ENCODE results near the gene NDOR1. TPM values are rescaled to one million over a fixed set of nuclear protein-coding genes. Genes with fewer than 3 reads are reported as not detected.

NDOR1 gene
- total RNA-seq, 4 donors from 2014 or later: 6.5 to 12.3 (median 8.0) TPM

- intact Hi-C loops (cut with DNase I): no loop called here
- no peaks in the 10 kb centered on the region for H3K36me3 ChIP-seq
- TF ChIP-seq POLR2AphosphoS5 (IDR thresholded peaks at IDR 0.05) (no peak), POLR2A (IDR thresholded peaks at IDR 0.05; ENCODE audit: low read depth) (no peak), EP300 (IDR thresholded peaks at IDR 0.05) (no peak), CTCF (IDR thresholded peaks at IDR 0.05) (no peak)
- H3K9me3 ChIP-seq: no peaks in the 10 kb centered on the region
- H3K4me1 ChIP-seq: peaks cover 27 to 46% (median 33%) of the 10 kb centered on the region in 4 donors
- H3K27ac ChIP-seq (replicated peaks in 1 of 4): no peak overlapping the region
- WGBS: 89% methylated on average over 17 of the region's 22 CpGs
- peaks cover 6 to 79% (median 43%) of the 10 kb centered on the region in 4 donors for H3K27me3 ChIP-seq
- no peak overlapping the region for H3K4me3 ChIP-seq
- DNase-seq (ENCODE audit: extremely low spot score): no peak
Measured at GRCh38 chr9:137171149-137171900, 34.2 kb upstream of the NDOR1 start.

DNA sequence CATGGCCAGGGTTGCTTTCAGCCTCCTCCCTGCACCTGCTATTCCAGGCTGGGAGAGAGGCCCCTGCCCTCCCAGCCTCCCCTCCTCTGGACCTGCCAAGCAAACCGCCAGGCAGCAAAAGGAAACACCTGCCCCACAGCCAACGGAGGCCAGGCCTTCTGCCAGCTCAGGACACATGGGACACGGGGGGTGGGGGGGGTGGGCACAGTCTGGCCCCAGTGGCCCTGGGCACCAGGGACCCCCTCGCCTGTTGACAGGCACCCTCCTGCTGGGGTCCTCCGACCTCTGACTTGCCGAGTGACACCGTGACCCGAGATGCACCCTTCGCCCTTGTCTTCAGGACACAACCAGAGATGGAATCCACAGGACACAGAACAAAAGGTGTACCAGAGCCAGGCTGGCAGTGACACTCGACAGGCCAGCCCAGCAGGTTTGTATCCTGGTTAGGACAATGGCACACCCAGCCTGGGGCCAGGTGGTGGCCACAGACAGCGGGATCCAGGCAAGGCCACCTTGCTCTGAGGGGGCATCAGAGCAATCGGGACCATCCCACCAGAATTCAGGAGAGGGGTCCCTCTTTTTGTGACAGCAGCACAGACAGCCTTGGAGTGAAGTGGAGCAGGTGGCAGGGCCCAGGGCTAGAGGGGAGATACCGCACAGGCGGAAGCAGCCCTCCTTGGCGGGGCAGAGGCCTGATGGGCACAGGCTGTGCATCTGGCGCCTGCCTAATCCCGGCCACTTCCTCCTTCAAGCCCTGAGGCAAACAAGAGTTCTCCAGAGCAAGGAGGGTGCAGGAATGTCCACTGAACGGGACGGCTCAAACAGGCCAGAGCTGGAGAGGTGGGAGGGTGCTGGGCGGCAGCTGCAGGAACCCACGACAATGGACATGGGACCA lies 32.4 kb upstream of the NDOR1 start:
- TF ChIP-seq POLR2AphosphoS5 (IDR thresholded peaks at IDR 0.05): no peak
- peaks cover 0 to 14% (median 9%) of the 10 kb centered on the region in 4 donors for H3K36me3 ChIP-seq
- WGBS: 52% methylated on average over 8 of the region's 21 CpGs
- DNase-seq (ENCODE audit: extremely low spot score): no peak
- H3K9me3 ChIP-seq: no peaks in the 10 kb centered on the region
- intact Hi-C loops (cut with DNase I): no loop called here
- no peak overlapping the region for H3K4me3 ChIP-seq
- H3K27me3 ChIP-seq: peaks cover 6 to 61% (median 24%) of the 10 kb centered on the region in 4 donors
- H3K27ac ChIP-seq (replicated peaks in 1 of 4): no peak overlapping the region
- peaks cover 18 to 30% (median 24%) of the 10 kb centered on the region in 4 donors for H3K4me1 ChIP-seq

DNA sequence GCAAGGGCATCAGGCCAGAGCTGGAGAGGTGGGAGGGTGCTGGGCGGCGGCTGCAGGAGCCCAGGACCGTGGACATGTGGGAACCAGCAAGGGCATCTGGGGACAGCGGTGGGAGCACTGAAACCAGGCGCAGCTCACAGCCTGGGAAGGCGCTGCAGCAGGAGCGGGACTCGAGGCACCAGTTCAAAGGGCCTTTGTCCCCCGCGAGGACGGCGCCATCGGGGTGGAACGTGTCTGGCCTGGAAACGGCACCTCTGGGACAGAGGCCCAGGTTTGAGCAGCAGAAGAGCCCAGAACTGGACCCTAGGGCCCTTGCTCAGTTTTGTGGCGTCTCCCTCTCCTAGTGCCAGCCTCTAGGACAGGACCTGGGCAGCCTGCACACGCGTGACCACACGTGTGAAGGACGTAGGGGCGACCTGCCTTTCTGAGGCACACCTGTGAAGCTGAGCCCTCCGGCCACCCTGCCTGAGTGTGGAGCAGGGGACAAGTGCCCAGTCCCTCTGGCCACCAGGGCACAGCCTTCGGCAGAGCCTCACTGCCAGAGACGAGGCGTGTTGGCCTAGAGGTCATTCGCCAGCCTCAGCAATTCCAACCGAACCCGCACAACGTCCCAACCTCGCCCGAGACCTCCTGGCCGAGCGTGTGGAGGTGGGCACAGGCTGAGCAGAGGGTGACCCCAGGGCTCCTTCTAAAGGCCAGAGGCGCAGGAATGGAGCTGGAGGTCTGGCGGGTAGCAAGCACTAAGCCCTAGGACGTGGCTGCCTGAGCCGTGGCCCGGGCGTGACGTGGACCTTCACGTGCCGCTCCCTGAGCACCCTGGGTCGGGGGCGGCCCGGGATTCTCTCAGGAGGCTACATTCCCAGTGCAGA lies 31.5 kb upstream of the NDOR1 start:
- WGBS: 83% methylated on average over 37 of the region's 45 CpGs
- H3K36me3 ChIP-seq: peaks cover 0 to 23% (median 16%) of the 10 kb centered on the region in 4 donors
- H3K4me3 ChIP-seq: no peak overlapping the region
- H3K9me3 ChIP-seq: no peaks in the 10 kb centered on the region
- H3K27me3 ChIP-seq: peaks cover 6 to 52% (median 16%) of the 10 kb centered on the region in 4 donors
- H3K4me1 ChIP-seq: peaks cover 9 to 21% (median 15%) of the 10 kb centered on the region in 4 donors
- H3K27ac ChIP-seq (replicated peaks in 1 of 4): no peak overlapping the region
- intact Hi-C loops (cut with DNase I): no loop called here
- DNase-seq (ENCODE audit: extremely low spot score): no peak
- TF ChIP-seq POLR2A (IDR thresholded peaks at IDR 0.05; ENCODE audit: low read depth) (no peak), POLR2AphosphoS5 (IDR thresholded peaks at IDR 0.05) (no peak), CTCF (IDR thresholded peaks at IDR 0.05) (no peak), EP300 (IDR thresholded peaks at IDR 0.05) (no peak)

DNA sequence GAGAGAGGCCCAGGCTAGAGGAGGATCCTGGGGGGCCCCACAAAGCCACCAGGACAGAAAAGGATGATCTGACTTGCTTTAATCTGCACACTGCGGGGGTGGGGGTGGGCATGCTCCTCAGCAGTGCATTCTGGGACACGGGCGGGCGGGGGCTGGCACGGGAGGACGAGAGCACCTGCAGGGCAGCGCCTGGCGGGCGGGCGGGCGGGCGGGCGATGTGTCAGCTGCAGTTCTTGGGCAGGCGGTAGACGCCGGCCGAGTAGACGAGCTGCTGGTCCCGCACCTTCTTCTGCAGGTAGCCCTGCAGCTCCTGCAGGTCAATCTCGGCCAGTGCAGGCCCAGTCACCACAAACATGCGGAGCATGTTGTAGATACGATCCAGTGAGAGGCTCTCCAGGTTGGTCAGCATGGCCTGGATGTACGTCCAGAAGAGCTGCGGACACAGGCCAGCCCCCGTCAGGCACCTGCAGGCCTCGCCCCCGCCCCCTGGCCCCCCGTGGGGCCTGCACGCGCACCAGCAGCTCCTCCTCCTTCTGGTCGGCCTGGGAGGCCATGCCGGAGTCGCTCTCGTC lies 30.7 kb upstream of the NDOR1 start:
- peaks cover 5 to 31% (median 23%) of the 10 kb centered on the region in 4 donors for H3K36me3 ChIP-seq
- no peak overlapping the region for H3K4me3 ChIP-seq
- intact Hi-C loops (cut with DNase I): no loop called here
- TF ChIP-seq EP300 (IDR thresholded peaks at IDR 0.05) (no peak), CTCF (IDR thresholded peaks at IDR 0.05) (no peak), POLR2A (IDR thresholded peaks at IDR 0.05; ENCODE audit: low read depth) (no peak), POLR2AphosphoS5 (IDR thresholded peaks at IDR 0.05) (no peak)
- no peak for DNase-seq (ENCODE audit: extremely low spot score)
- no peak overlapping the region for H3K27ac ChIP-seq (replicated peaks in 1 of 4)
- 85% methylated on average over 5 of the region's 34 CpGs for WGBS
- no peaks in the 10 kb centered on the region for H3K9me3 ChIP-seq
- H3K27me3 ChIP-seq: peaks cover 0 to 44% (median 9%) of the 10 kb centered on the region in 4 donors
- peaks cover 1 to 14% (median 7%) of the 10 kb centered on the region in 4 donors for H3K4me1 ChIP-seq

Data from esophagus muscularis mucosa (tissue), 4 donors.